AG04449 (cell line): ENCODE measurements around the gene TOMT.
A peak's percentile ranks its signal among the peaks of the same experiment; 100 is the strongest.
"Not testable (repeated sequence)": the region's sequence is repeated elsewhere in the genome, so short reads cannot be mapped to it uniquely, and the experiment has no call there.

Experiments
- CTCF ChIA-PET: fragments of 350-600 bp; formaldehyde crosslinking; extraction: SDS; loops from one replicate; lab custom pipeline; 2021; ENCODE audit warnings: antibody characterized with exemption; lab: Yijun Ruan, JAX
- POLR2A ChIA-PET: fragments of 400-600, 350-600 bp; formaldehyde crosslinking; extraction: SDS; loops from one replicate; lab custom pipeline; 2020; ENCODE audit warnings: antibody characterized with exemption, inconsistent platforms; lab: Yijun Ruan, JAX
- DNase-seq: peaks from one replicate; pipeline ENCODE4 v3.0.0-alpha.2; 2010; ENCODE audit warnings: low read depth, low spot score
- H3K4me3 ChIP-seq: 2 replicates; pipeline ENCODE4 v1.5.1; 2011; ENCODE audit warnings: low read depth, mild to moderate bottlenecking, control low read depth, low read length
- CTCF ChIP-seq: IDR thresholded peaks from one replicate; pipeline ENCODE4 v1.5.1; 2011; ENCODE audit warnings: mild to moderate bottlenecking, moderate library complexity, low read length, control low read depth, inconsistent platforms; ENCODE audit not compliant: insufficient read depth; ENCODE audit errors: missing control alignments

TOMT gene

GRCh38 chr11:72144807-72145565, 39.3 kb downstream of the TOMT start:
- no peak overlapping the region for H3K4me3 ChIP-seq
- no peak for TF ChIP-seq CTCF
- CTCF ChIA-PET, result interaction anchor here (0.7 to 3.3 kb wide), 35 partner anchors 8 to 289 kb away, joined by 3 to 46 read pairs (median 7); partner anchors contain the start of genes ANAPC15 and LAMTOR1
- peak; percentile 85 for DNase-seq
- POLR2A ChIA-PET, result interaction anchor here (0.7 to 1.6 kb wide), 3 partner anchors 43 to 286 kb away, joined by 3 to 7 read pairs (median 3); no protein-coding TSS in a partner anchor

- no peak for TF ChIP-seq CTCF
- no peak for DNase-seq
- POLR2A ChIA-PET, result no interaction called here
- H3K4me3 ChIP-seq, result no peak overlapping the region
- CTCF ChIA-PET, result interaction anchor here (1.0 to 1.3 kb wide), 2 partner anchors 36 to 37 kb away, joined by 3 to 4 read pairs; no protein-coding TSS in a partner anchor
Measured at GRCh38 chr11:72146625-72147024, 40.9 kb downstream of the TOMT start.

GRCh38 chr11:72150882-72151281, 45.2 kb downstream of the TOMT start:
- no peak for TF ChIP-seq CTCF
- CTCF ChIA-PET, result no interaction called here
- H3K4me3 ChIP-seq, result no peak overlapping the region
- POLR2A ChIA-PET, result no interaction called here
- DNase-seq, result no peak

GRCh38 chr11:72153874-72154273, 48.1 kb downstream of the TOMT start:
- DNase-seq, H3K4me3 ChIP-seq: not testable (repeated sequence)
- ChIA-PET POLR2A (interaction anchor here (0.6 kb wide), 1 partner anchor 13 kb away, joined by 3 read pairs; no protein-coding TSS in a partner anchor), CTCF (interaction anchor here (0.9 to 3.3 kb wide), 5 partner anchors 10 to 277 kb away, joined by 3 to 20 read pairs (median 7); no protein-coding TSS in a partner anchor)

- CTCF ChIA-PET, result interaction anchor here (3.3 kb wide), 1 partner anchor 11 kb away, joined by 20 read pairs; no protein-coding TSS in a partner anchor
- TF ChIP-seq CTCF, result no peak
- POLR2A ChIA-PET, result interaction anchor here (0.5 kb wide), 1 partner anchor 50 kb away, joined by 3 read pairs; no protein-coding TSS in a partner anchor
- no peak overlapping the region for H3K4me3 ChIP-seq
- DNase-seq, result no peak
Measured at GRCh38 chr11:72154816-72155215, 49.1 kb downstream of the TOMT start.

GRCh38 chr11:72155751-72156150, 50.0 kb downstream of the TOMT start:
- no peak overlapping the region for H3K4me3 ChIP-seq
- no peak for DNase-seq
- ChIA-PET POLR2A (no interaction called here), CTCF (interaction anchor here (2.1 to 4.2 kb wide), 3 partner anchors 11 to 27 kb away, joined by 6 to 23 read pairs (median 16); no protein-coding TSS in a partner anchor)
- TF ChIP-seq CTCF, result no peak
